ENCODE measurements around the gene KCTD16.

KCTD16 gene

GRCh38 chr5:144167998-144168397, 2.7 kb upstream of the KCTD16 start:
- DNase-seq: no peak

GRCh38 chr5:144169904-144170275, 783 bp upstream of the KCTD16 start:
- no peak for DNase-seq

GRCh38 chr5:144173766-144174165, 3.1 kb downstream of the KCTD16 start:
- DNase-seq: no peak

- peak in 1 of 5 experiments; percentile 38 for DNase-seq
Measured at GRCh38 chr5:144177548-144177947, 6.9 kb downstream of the KCTD16 start.

- DNase-seq: no peak
Measured at GRCh38 chr5:144179226-144179625, 8.6 kb downstream of the KCTD16 start.

- DNase-seq: peak in 2 of 5 experiments; percentile 16 to 22
Measured at GRCh38 chr5:144183254-144183889, 12.7 kb downstream of the KCTD16 start.

- DNase-seq: peak; percentile 35 to 94 (median 75)
Measured at GRCh38 chr5:144187699-144188294, 17.1 kb downstream of the KCTD16 start.

GRCh38 chr5:144189800-144190429, 19.2 kb downstream of the KCTD16 start:
- peak; percentile 17 to 95 (median 67) for DNase-seq

GRCh38 chr5:144191531-144191930, 20.9 kb downstream of the KCTD16 start:
- DNase-seq: no peak

- peak in 2 of 5 experiments; percentile 70 to 91 for DNase-seq
Measured at GRCh38 chr5:144191998-144192397, 21.3 kb downstream of the KCTD16 start.

GRCh38 chr5:144192661-144193060, 22.0 kb downstream of the KCTD16 start:
- DNase-seq: no peak

- DNase-seq: no peak
Measured at GRCh38 chr5:144194144-144194543, 23.5 kb downstream of the KCTD16 start.

GRCh38 chr5:144195448-144195847, 24.8 kb downstream of the KCTD16 start:
- no peak for DNase-seq

- no peak for DNase-seq
Measured at GRCh38 chr5:144196612-144197011, 25.9 kb downstream of the KCTD16 start.

GRCh38 chr5:144198386-144198785, 27.7 kb downstream of the KCTD16 start:
- DNase-seq: no peak

- no peak for DNase-seq
Measured at GRCh38 chr5:144201588-144201987, 30.9 kb downstream of the KCTD16 start.

- no peak for DNase-seq
Measured at GRCh38 chr5:144202072-144202471, 31.4 kb downstream of the KCTD16 start.

- no peak for DNase-seq
Measured at GRCh38 chr5:144202726-144203125, 32.1 kb downstream of the KCTD16 start.

- peak in 2 of 5 experiments; percentile 6 to 44 for DNase-seq
Measured at GRCh38 chr5:144203750-144204596, 33.3 kb downstream of the KCTD16 start.

- no peak for DNase-seq
Measured at GRCh38 chr5:144205141-144205551, 34.5 kb downstream of the KCTD16 start.

GRCh38 chr5:144206141-144206540, 35.5 kb downstream of the KCTD16 start:
- DNase-seq: no peak

GRCh38 chr5:144207875-144208444, 37.3 kb downstream of the KCTD16 start:
- DNase-seq: no peak

GRCh38 chr5:144209361-144209760, 38.7 kb downstream of the KCTD16 start:
- no peak for DNase-seq
